HEK293 (cell line): ENCODE results near the gene OMA1.
"Not testable (repeated sequence)": the region's sequence is repeated elsewhere in the genome, so short reads cannot be mapped to it uniquely, and the experiment has no call there.

Source experiments
- CTCF ChIA-PET: fragments of 350-600 bp; formaldehyde crosslinking; extraction: SDS; loops from one replicate; lab custom pipeline; 2021; ENCODE audit warnings: antibody characterized with exemption; lab: Yijun Ruan, JAX
- POLR2A ChIA-PET: fragments of 300-600 bp; formaldehyde crosslinking; extraction: SDS; loops from one replicate; lab custom pipeline; 2020; ENCODE audit warnings: antibody characterized with exemption, inconsistent platforms; lab: Yijun Ruan, JAX
- H3K27ac ChIP-seq: fragments of 200-500 bp; sonication (Bioruptor generic); 2 replicates; pipeline ENCODE4 v1.5.1; 2014; ENCODE audit warnings: low read depth, low read length, control low read depth, inconsistent platforms; ENCODE audit errors: extremely low read depth
- H3K36me3 ChIP-seq, 2 experiments: fragments of 200-500 bp in 1 of 2; sonication (Bioruptor generic) in 1 of 2; 1 replicate in 1 of 2; 2 replicates in 1 of 2; pipeline ENCODE4 v1.5.1; 2014 to 2017; ENCODE audit warnings: inconsistent platforms in 2 of 2, low read length in 2 of 2; ENCODE audit not compliant: control insufficient read depth in 2 of 2, insufficient read depth in 1 of 2
- H3K4me1 ChIP-seq: fragments of 200-500 bp; sonication (Bioruptor generic); 2 replicates; pipeline ENCODE4 v1.5.1; 2014; ENCODE audit warnings: mild to moderate bottlenecking, low read length, inconsistent platforms; ENCODE audit not compliant: control insufficient read depth, insufficient read depth
- H3K4me3 ChIP-seq: 2 replicates; pipeline ENCODE4 v1.5.1; 2011; ENCODE audit warnings: low read depth, mild to moderate bottlenecking, control low read depth, low read length, moderate library complexity
- H3K9me3 ChIP-seq: fragments of 200-500 bp; sonication (Bioruptor generic); 2 replicates; pipeline ENCODE4 v1.5.1; 2014; ENCODE audit warnings: low read depth, low read length, inconsistent platforms; ENCODE audit not compliant: control insufficient read depth, insufficient read depth
- KLF7 ChIP-seq: fragments of 450-650 bp; formaldehyde crosslinking; IDR thresholded peaks from 2 replicates; pipeline ENCODE4 v1.5.1; 2016; ENCODE audit warnings: missing biosample characterization, missing genetic modification characterization, borderline replicate concordance
- PRDM4 ChIP-seq: fragments of 450-650 bp; formaldehyde crosslinking; IDR thresholded peaks from 2 replicates; pipeline ENCODE4 v1.5.1; 2017; ENCODE audit warnings: missing biosample characterization, missing genetic modification characterization
- SALL2 ChIP-seq: fragments of 450-650 bp; formaldehyde crosslinking; IDR thresholded peaks from 2 replicates; pipeline ENCODE4 v1.5.0; 2017; ENCODE audit warnings: missing biosample characterization, mild to moderate bottlenecking, missing genetic modification characterization, borderline replicate concordance
- SP7 ChIP-seq: fragments of 450-650 bp; formaldehyde crosslinking; IDR thresholded peaks from 2 replicates; pipeline ENCODE4 v1.5.1; 2016; ENCODE audit warnings: missing biosample characterization, missing genetic modification characterization
- ZBTB20 ChIP-seq: fragments of 450-650 bp; formaldehyde crosslinking; IDR thresholded peaks from 2 replicates; pipeline ENCODE4 v1.5.1; 2016; ENCODE audit warnings: missing biosample characterization, missing genetic modification characterization
- ZFP41 ChIP-seq: fragments of 450-650 bp; formaldehyde crosslinking; IDR thresholded peaks from 2 replicates; pipeline ENCODE4 v1.5.1; 2016; ENCODE audit warnings: missing biosample characterization, missing genetic modification characterization, borderline replicate concordance
- ZNF146 ChIP-seq: fragments of 450-650 bp; formaldehyde crosslinking; IDR thresholded peaks from 2 replicates; pipeline ENCODE4 v1.5.1; 2016; ENCODE audit warnings: missing biosample characterization, missing genetic modification characterization
- ZNF157 ChIP-seq: fragments of 450-650 bp; formaldehyde crosslinking; IDR thresholded peaks from 2 replicates; pipeline ENCODE4 v1.5.1; 2016; ENCODE audit warnings: missing biosample characterization, missing genetic modification characterization
- ZNF184 ChIP-seq: fragments of 450-650 bp; IDR thresholded peaks from 2 replicates; pipeline ENCODE4 v1.5.1; 2018; ENCODE audit warnings: missing biosample characterization, mild to moderate bottlenecking, missing genetic modification characterization
- ZNF214 ChIP-seq: fragments of 450-650 bp; formaldehyde crosslinking; IDR thresholded peaks from 2 replicates; pipeline ENCODE4 v1.5.1; 2017; ENCODE audit warnings: missing biosample characterization, mild to moderate bottlenecking, missing genetic modification characterization, borderline replicate concordance
- ZNF239 ChIP-seq: fragments of 450-650 bp; formaldehyde crosslinking; IDR thresholded peaks from 2 replicates; pipeline ENCODE4 v1.5.1; 2016; ENCODE audit warnings: missing biosample characterization, missing genetic modification characterization
- ZNF311 ChIP-seq: fragments of 450-650 bp; formaldehyde crosslinking; IDR thresholded peaks from 2 replicates; pipeline ENCODE4 v1.5.1; 2017; ENCODE audit warnings: missing biosample characterization, missing genetic modification characterization, borderline replicate concordance
- ZNF350 ChIP-seq: fragments of 450-650 bp; formaldehyde crosslinking; IDR thresholded peaks from 2 replicates; pipeline ENCODE4 v1.5.0; 2017; ENCODE audit warnings: missing biosample characterization, mild to moderate bottlenecking, missing genetic modification characterization
- ZNF426 ChIP-seq: fragments of 450-650 bp; formaldehyde crosslinking; IDR thresholded peaks from 2 replicates; pipeline ENCODE4 v1.5.1; 2017; ENCODE audit warnings: missing biosample characterization, missing genetic modification characterization, mild to moderate bottlenecking, inconsistent platforms, moderate library complexity
- ZNF48 ChIP-seq: fragments of 450-650 bp; formaldehyde crosslinking; IDR thresholded peaks from 2 replicates; pipeline ENCODE4 v1.5.1; 2016; ENCODE audit warnings: missing biosample characterization, missing genetic modification characterization
- ZNF501 ChIP-seq: fragments of 450-650 bp; formaldehyde crosslinking; IDR thresholded peaks from 2 replicates; pipeline ENCODE4 v1.5.1; 2016; ENCODE audit warnings: missing biosample characterization, missing genetic modification characterization
- ZNF518A ChIP-seq: fragments of 450-650 bp; formaldehyde crosslinking; conservative IDR thresholded peaks from 2 replicates; pipeline ENCODE4 v1.5.1; 2016; ENCODE audit warnings: low read depth, missing biosample characterization, missing genetic modification characterization
- ZNF600 ChIP-seq: fragments of 450-650 bp; formaldehyde crosslinking; IDR thresholded peaks from 2 replicates; pipeline ENCODE4 v1.5.1; 2016; ENCODE audit warnings: missing biosample characterization, missing genetic modification characterization
- ZNF701 ChIP-seq: fragments of 450-650 bp; formaldehyde crosslinking; IDR thresholded peaks from 2 replicates; pipeline ENCODE4 v1.5.1; 2016; ENCODE audit warnings: missing biosample characterization, missing genetic modification characterization
- ZNF704 ChIP-seq: fragments of 450-650 bp; formaldehyde crosslinking; IDR thresholded peaks from 2 replicates; pipeline ENCODE4 v1.5.1; 2016; ENCODE audit warnings: missing biosample characterization, missing genetic modification characterization
- ZNF707 ChIP-seq: fragments of 450-650 bp; formaldehyde crosslinking; IDR thresholded peaks from 2 replicates; pipeline ENCODE4 v1.5.1; 2016; ENCODE audit warnings: missing biosample characterization, missing genetic modification characterization
- ZNF76 ChIP-seq: fragments of 450-650 bp; formaldehyde crosslinking; IDR thresholded peaks from 2 replicates; pipeline ENCODE4; 2016; ENCODE audit warnings: low read depth, missing biosample characterization, missing genetic modification characterization, borderline replicate concordance
- ZSCAN30 ChIP-seq: fragments of 450-650 bp; IDR thresholded peaks from 2 replicates; pipeline ENCODE4 v1.5.1; 2018; ENCODE audit warnings: missing biosample characterization, mild to moderate bottlenecking, missing genetic modification characterization, moderate library complexity

OMA1 gene

GRCh38 chr1:58563715-58564114 is 17.2 kb upstream of the OMA1 start:
- H3K4me3 ChIP-seq, H3K36me3 ChIP-seq, POLR2A ChIA-PET, H3K4me1 ChIP-seq, H3K27ac ChIP-seq, H3K9me3 ChIP-seq: not testable (repeated sequence)
- TF ChIP-seq ZNF146 = peak; percentile 92
- CTCF ChIA-PET = interaction anchor here (0.6 kb wide), 1 partner anchor 605 kb away, joined by 4 read pairs; no protein-coding TSS in a partner anchor

GRCh38 chr1:58561633-58562032 is 15.1 kb upstream of the OMA1 start:
- no peak overlapping the region for H3K27ac ChIP-seq
- ChIA-PET POLR2A (no interaction called here), CTCF (interaction anchor here (1.1 kb wide), 1 partner anchor 15 kb away, joined by 6 read pairs; the partner anchor contains the start of gene OMA1)
- TF ChIP-seq ZNF350 = no peak
- TF ChIP-seq ZNF600 (tag by site-specific recombination) = no peak
- no peak for TF ChIP-seq PRDM4
- no peak for TF ChIP-seq ZNF707 (tag by site-specific recombination)
- TF ChIP-seq ZNF501 (tag by site-specific recombination) = no peak
- no peak for TF ChIP-seq ZBTB20 (tag by site-specific recombination)
- TF ChIP-seq ZNF76 (tag by site-specific recombination) = no peak
- H3K36me3 ChIP-seq = no peaks in the 10 kb centered on the region
- no peak overlapping the region for H3K4me3 ChIP-seq
- H3K4me1 ChIP-seq = no peaks in the 10 kb centered on the region
- no peaks in the 10 kb centered on the region for H3K9me3 ChIP-seq

- Histone ChIP-seq H3K4me1 (no peaks in the 10 kb centered on the region), H3K27ac (no peak overlapping the region), H3K4me3 (no peak overlapping the region), H3K36me3 (no peaks in the 10 kb centered on the region), H3K9me3 (no peaks in the 10 kb centered on the region)
- ChIA-PET CTCF (no interaction called here), POLR2A (no interaction called here)
- TF ChIP-seq SALL2 (tag by site-specific recombination) = no peak
- TF ChIP-seq ZNF184 (tag by site-specific recombination) = no peak
- no peak for TF ChIP-seq ZNF311 (tag by site-specific recombination)
- TF ChIP-seq ZNF48 (tag by site-specific recombination) = no peak
- no peak for TF ChIP-seq KLF7 (tag by site-specific recombination)
- no peak for TF ChIP-seq ZNF701 (tag by site-specific recombination)
- no peak for TF ChIP-seq SP7 (tag by site-specific recombination)
- TF ChIP-seq ZNF518A = no peak
- TF ChIP-seq ZSCAN30 (tag by site-specific recombination) = no peak
- TF ChIP-seq ZNF426 (tag by site-specific recombination) = no peak
- TF ChIP-seq ZNF214 (tag by site-specific recombination) = no peak
- no peak for TF ChIP-seq ZNF157 (tag by site-specific recombination)
- no peak for TF ChIP-seq ZNF239 (tag by site-specific recombination)
- TF ChIP-seq ZNF704 (tag by site-specific recombination) = no peak
- no peak for TF ChIP-seq ZFP41 (tag by site-specific recombination)
These were observed 8.9 kb upstream of the OMA1 start for GRCh38 chr1:58555393-58555792.
